ENCODE results near the gene MSH3.
A peak's percentile ranks its signal among the peaks of the same experiment; 100 is the strongest.
"Not testable (repeated sequence)": the region's sequence is repeated elsewhere in the genome, so short reads cannot be mapped to it uniquely, and the experiment has no call there.

MSH3 gene

GRCh38 chr5:80780024-80780423, 125.6 kb downstream of the MSH3 start:
- no peaks in the 10 kb centered on the region for H3K27me3 Mint-ChIP-seq (ENCODE audit: low read depth, poor library complexity)
- no peak overlapping the region for H3K4me3 Mint-ChIP-seq
- H3K36me3 Mint-ChIP-seq (ENCODE audit: low read depth), result peaks cover 21% of the 10 kb centered on the region

GRCh38 chr5:80780761-80781285, 126.4 kb downstream of the MSH3 start:
- DNase-seq, result no peak
- no peak overlapping the region for H3K4me3 Mint-ChIP-seq
- H3K9me3 Mint-ChIP-seq, result no peaks in the 10 kb centered on the region
- peaks cover 24% of the 10 kb centered on the region for H3K36me3 Mint-ChIP-seq (ENCODE audit: low read depth)
- H3K27me3 Mint-ChIP-seq (ENCODE audit: low read depth, poor library complexity), result no peaks in the 10 kb centered on the region
- TF ChIP-seq CTCF (IDR thresholded peaks at IDR 0.05), result no peak
- peaks cover 14% of the 10 kb centered on the region for H3K4me1 Mint-ChIP-seq
- no peak overlapping the region for H3K27ac Mint-ChIP-seq

More at GRCh38 chr5:80780024-80780423, 125.6 kb downstream of the MSH3 start:
- TF ChIP-seq CTCF (IDR thresholded peaks at IDR 0.05), result no peak
- peaks cover 14% of the 10 kb centered on the region for H3K4me1 Mint-ChIP-seq
- no peak for DNase-seq
- no peak overlapping the region for H3K27ac Mint-ChIP-seq
- H3K9me3 Mint-ChIP-seq, result no peaks in the 10 kb centered on the region

GRCh38 chr5:80781356-80781755, 126.9 kb downstream of the MSH3 start:
- Mint-ChIP-seq H3K4me1 (peaks cover 14% of the 10 kb centered on the region), H3K4me3 (no peak overlapping the region), H3K27me3 (ENCODE audit: low read depth, poor library complexity) (no peaks in the 10 kb centered on the region), H3K27ac (peak overlapping the region; percentile 34), H3K36me3 (ENCODE audit: low read depth) (peaks cover 27% of the 10 kb centered on the region), H3K9me3 (no peaks in the 10 kb centered on the region)
- DNase-seq, result no peak
- TF ChIP-seq CTCF (IDR thresholded peaks at IDR 0.05), result no peak

GRCh38 chr5:80782626-80783025, 128.2 kb downstream of the MSH3 start:
- Mint-ChIP-seq H3K9me3 (no peaks in the 10 kb centered on the region), H3K27me3 (ENCODE audit: low read depth, poor library complexity) (no peaks in the 10 kb centered on the region), H3K27ac (no peak overlapping the region), H3K4me3 (no peak overlapping the region), H3K36me3 (ENCODE audit: low read depth) (peaks cover 29% of the 10 kb centered on the region), H3K4me1 (peaks cover 14% of the 10 kb centered on the region)
- no peak for TF ChIP-seq CTCF (IDR thresholded peaks at IDR 0.05)
- DNase-seq, result no peak

GRCh38 chr5:80783751-80784150, 129.3 kb downstream of the MSH3 start:
- DNase-seq; H3K27me3 Mint-ChIP-seq (ENCODE audit: low read depth, poor library complexity); H3K9me3 Mint-ChIP-seq; H3K4me3 Mint-ChIP-seq; H3K27ac Mint-ChIP-seq: not testable (repeated sequence)
- H3K36me3 Mint-ChIP-seq (ENCODE audit: low read depth), result peaks cover 29% of the 10 kb centered on the region
- peaks cover 14% of the 10 kb centered on the region for H3K4me1 Mint-ChIP-seq

- H3K9me3 Mint-ChIP-seq, result no peaks in the 10 kb centered on the region
- DNase-seq, result no peak
- peaks cover 29% of the 10 kb centered on the region for H3K36me3 Mint-ChIP-seq (ENCODE audit: low read depth)
- no peak for TF ChIP-seq CTCF (IDR thresholded peaks at IDR 0.05)
- H3K27ac Mint-ChIP-seq, result no peak overlapping the region
- H3K27me3 Mint-ChIP-seq (ENCODE audit: low read depth, poor library complexity), result no peaks in the 10 kb centered on the region
- H3K4me1 Mint-ChIP-seq, result peaks cover 14% of the 10 kb centered on the region
- no peak overlapping the region for H3K4me3 Mint-ChIP-seq
Observed at GRCh38 chr5:80784451-80784850, 130.0 kb downstream of the MSH3 start.

- not testable (repeated sequence) for DNase-seq; H3K27me3 Mint-ChIP-seq (ENCODE audit: low read depth, poor library complexity); H3K9me3 Mint-ChIP-seq; H3K4me1 Mint-ChIP-seq; H3K4me3 Mint-ChIP-seq; H3K27ac Mint-ChIP-seq
- peaks cover 11% of the 10 kb centered on the region for H3K36me3 Mint-ChIP-seq (ENCODE audit: low read depth)
Observed at GRCh38 chr5:80789319-80790016, 135.0 kb downstream of the MSH3 start.
